Measurements from ENCODE around the gene PKP4.

DNA sequence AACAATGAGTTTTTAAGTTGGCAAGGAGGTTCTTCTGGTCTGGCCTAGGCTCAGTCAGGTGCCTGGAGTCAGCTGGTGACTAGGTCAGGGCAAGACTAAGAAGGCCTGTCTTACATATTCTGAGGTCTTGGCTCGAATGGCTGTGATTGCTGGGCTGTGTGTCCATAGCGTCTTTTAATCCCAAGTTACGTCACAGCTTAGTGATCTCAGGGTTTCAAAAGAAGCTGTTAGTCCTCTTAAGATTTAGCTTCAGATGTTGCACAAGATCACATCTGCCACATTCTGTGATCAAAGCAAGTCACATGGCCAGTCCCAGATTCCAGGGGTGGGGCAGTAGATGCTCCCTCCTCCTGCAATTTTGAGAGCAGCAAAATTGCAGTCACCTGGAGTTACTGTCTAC lies 61.3 kb downstream of the PKP4 start:
- TF ChIP-seq EZH2 (IDR thresholded peaks at IDR 0.05) = no peak
- TF ChIP-seq POLR2AphosphoS5 (IDR thresholded peaks at IDR 0.05; ENCODE audit: borderline replicate concordance, low read depth, low read length) = no peak
